ENCODE data around the gene RNLS. TPM values are rescaled to one million over a fixed set of nuclear protein-coding genes. Genes with fewer than 3 reads are reported as not detected.

RNLS gene
- total RNA-seq, 1 donor from 2014 or later, result 7.0 TPM

DNA sequence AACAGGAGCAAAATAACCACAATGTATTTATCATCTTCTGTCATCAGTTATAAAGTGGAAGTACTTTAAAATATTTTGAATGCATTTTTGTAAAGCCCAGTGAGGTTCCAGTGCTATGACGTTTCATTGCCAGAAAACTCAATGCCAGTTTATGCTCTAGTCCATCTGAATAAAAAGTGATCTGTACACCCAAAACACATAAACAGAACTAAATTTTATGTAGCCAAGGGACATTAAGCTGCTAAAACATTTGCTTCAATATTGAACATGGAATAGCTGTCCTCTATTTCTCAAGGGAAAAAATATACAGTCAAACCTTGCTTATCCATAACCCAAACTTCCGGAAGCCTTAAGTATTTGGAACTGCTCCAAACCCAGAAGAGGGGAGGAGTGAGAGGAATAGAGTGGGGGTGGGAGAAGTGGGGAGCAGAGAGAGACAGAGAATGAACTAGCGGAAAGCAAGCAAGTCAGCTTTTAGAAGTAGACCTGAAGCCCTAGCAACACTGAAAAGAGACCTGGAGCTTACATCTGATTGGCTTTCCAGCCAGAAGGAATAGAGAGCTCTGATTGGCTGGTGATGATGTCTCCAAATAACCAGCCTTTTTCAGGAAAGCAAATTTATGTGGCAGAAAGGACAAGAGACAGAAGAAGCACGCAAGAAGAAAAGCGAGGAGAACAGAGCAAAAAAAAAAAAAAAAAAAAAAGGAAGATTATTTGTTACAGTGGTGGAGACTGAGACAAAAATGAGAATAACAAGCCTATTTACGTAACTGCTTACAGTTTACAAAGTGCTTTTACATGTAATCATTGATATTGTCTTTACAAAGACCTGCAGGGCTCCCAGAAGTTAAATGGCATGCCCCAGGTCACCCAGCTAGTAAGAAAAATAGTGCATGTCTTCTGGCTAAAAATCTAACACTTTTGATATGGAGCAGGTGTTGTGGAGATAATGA, 196.0 kb downstream of the RNLS start:
- no peak for DNase-seq (ENCODE audit: extremely low spot score, unreplicated experiment)
- Mint-ChIP-seq H3K27ac (no peak overlapping the region), H3K9me3 (peaks cover 6% of the 10 kb centered on the region), H3K4me3 (no peak overlapping the region), H3K36me3 (peaks cover 4% of the 10 kb centered on the region), H3K4me1 (ENCODE audit: unreplicated experiment) (peaks cover 20% of the 10 kb centered on the region), H3K27me3 (no peaks in the 10 kb centered on the region)
- TF ChIP-seq, protein P1, sequence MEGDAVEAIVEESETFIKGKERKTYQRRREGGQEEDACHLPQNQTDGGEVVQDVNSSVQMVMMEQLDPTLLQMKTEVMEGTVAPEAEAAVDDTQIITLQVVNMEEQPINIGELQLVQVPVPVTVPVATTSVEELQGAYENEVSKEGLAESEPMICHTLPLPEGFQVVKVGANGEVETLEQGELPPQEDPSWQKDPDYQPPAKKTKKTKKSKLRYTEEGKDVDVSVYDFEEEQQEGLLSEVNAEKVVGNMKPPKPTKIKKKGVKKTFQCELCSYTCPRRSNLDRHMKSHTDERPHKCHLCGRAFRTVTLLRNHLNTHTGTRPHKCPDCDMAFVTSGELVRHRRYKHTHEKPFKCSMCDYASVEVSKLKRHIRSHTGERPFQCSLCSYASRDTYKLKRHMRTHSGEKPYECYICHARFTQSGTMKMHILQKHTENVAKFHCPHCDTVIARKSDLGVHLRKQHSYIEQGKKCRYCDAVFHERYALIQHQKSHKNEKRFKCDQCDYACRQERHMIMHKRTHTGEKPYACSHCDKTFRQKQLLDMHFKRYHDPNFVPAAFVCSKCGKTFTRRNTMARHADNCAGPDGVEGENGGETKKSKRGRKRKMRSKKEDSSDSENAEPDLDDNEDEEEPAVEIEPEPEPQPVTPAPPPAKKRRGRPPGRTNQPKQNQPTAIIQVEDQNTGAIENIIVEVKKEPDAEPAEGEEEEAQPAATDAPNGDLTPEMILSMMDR (conservative IDR thresholded peaks at IDR 0.05), result no peak

DNA sequence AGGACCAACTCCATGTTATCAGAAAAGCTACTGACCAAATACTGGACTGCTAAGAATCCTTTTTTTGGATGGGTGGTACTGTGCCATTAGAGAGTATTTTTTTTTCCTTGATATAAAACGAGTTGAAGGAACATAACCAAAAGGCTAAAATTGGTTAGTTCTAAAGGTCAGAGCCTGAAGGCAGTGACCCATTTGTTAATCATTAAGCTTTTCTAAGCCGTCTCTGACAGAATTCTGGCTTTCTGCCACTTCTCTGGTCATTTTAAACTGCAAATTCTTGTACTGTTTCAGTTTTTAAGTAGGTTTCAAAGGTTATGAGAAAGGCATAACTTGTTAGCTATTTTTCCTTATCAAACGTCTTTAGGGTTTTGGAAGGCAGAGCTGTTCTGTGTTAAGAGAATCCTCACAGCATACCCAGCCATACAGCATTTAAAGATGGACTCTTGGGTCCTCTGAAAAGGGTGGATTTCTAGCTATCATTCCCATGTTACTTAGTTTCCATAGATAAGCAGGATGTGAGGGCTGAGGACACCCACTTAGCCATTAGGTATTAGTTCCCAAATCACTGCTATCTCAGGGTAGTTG, 196.8 kb downstream of the RNLS start:
- H3K4me1 Mint-ChIP-seq (ENCODE audit: unreplicated experiment), result peaks cover 15% of the 10 kb centered on the region
- peaks cover 4% of the 10 kb centered on the region for H3K36me3 Mint-ChIP-seq
- no peak overlapping the region for H3K27ac Mint-ChIP-seq
- no peak overlapping the region for H3K4me3 Mint-ChIP-seq
- H3K27me3 Mint-ChIP-seq, result no peaks in the 10 kb centered on the region
- no peak for DNase-seq (ENCODE audit: extremely low spot score, unreplicated experiment)
- peaks cover 6% of the 10 kb centered on the region for H3K9me3 Mint-ChIP-seq
- TF ChIP-seq, protein P1 (conservative IDR thresholded peaks at IDR 0.05), result no peak

DNA sequence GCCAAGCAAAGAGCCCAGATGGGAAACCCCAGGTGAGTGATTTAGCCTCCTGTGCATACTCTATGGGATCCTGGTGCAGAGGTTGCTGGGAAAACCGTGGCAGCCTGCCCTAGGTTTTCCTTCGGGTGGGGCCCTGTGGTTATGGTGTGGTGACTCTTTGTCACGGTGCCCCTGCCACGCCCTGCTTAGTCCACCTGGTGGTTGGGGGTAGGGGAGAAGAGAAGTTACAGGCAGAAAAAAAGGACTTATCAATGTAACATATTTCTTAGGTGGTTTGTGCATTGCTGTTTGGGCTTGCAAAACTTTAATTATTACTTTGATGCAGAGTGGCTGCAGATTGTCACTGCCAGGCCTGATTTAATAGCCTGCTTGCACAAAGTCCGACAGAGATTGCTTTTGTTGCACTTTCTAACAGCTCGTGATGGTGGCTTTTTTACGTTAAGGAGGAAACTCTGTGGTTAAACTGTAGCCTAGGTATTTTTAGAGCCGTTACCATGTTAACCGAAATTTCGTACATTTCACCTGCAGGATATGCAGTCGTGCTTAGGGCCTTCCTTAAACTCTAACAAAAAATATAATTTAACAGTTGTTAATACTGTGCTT, 197.4 kb downstream of the RNLS start:
- Mint-ChIP-seq H3K9me3 (peaks cover 6% of the 10 kb centered on the region), H3K36me3 (peaks cover 4% of the 10 kb centered on the region), H3K4me3 (peak overlapping the region; percentile 50), H3K4me1 (ENCODE audit: unreplicated experiment) (peaks cover 15% of the 10 kb centered on the region), H3K27me3 (no peaks in the 10 kb centered on the region), H3K27ac (peak overlapping the region; percentile 68)
- TF ChIP-seq, protein P1 (conservative IDR thresholded peaks at IDR 0.05), result no peak
- no peak for DNase-seq (ENCODE audit: extremely low spot score, unreplicated experiment)

DNA sequence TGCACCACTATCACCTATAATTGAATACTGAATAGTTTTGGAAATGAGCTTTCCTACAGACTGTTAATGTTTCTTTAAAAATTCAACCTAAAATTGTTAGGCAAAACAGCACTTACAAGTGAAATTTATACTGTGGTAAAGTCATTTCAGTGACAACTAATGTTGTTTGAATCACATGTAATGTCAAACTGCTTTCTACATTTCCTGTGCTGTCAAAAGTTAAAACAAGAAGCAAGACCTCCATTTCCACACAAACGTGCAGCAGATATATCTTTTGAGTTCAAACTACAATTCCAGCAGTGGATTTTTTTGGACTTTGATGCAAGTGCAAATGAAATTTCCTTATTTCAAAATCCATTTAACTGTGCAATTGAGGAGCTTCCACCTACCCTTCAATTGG, 199.8 kb downstream of the RNLS start:
- no peak for DNase-seq (ENCODE audit: extremely low spot score, unreplicated experiment)
- no peak overlapping the region for H3K27ac Mint-ChIP-seq
- H3K27me3 Mint-ChIP-seq, result no peaks in the 10 kb centered on the region
- H3K9me3 Mint-ChIP-seq, result peaks cover 6% of the 10 kb centered on the region
- H3K36me3 Mint-ChIP-seq, result peaks cover 4% of the 10 kb centered on the region
- no peak overlapping the region for H3K4me3 Mint-ChIP-seq
- peaks cover 7% of the 10 kb centered on the region for H3K4me1 Mint-ChIP-seq (ENCODE audit: unreplicated experiment)
- TF ChIP-seq, protein P1 (conservative IDR thresholded peaks at IDR 0.05), result no peak

- Mint-ChIP-seq H3K9me3 (peaks cover 6% of the 10 kb centered on the region), H3K4me3 (no peak overlapping the region), H3K27me3 (no peaks in the 10 kb centered on the region), H3K4me1 (ENCODE audit: unreplicated experiment) (peaks cover 7% of the 10 kb centered on the region), H3K36me3 (peaks cover 4% of the 10 kb centered on the region), H3K27ac (no peak overlapping the region)
- DNase-seq (ENCODE audit: extremely low spot score, unreplicated experiment), result no peak
- TF ChIP-seq, protein P1 (conservative IDR thresholded peaks at IDR 0.05), result no peak
These were observed 200.4 kb downstream of the RNLS start for GRCh38 chr10:88382699-88383098.

Measured in type B pancreatic cell (in vitro differentiated cells).